ENCODE data around the gene ZNF79.

Gene ZNF79

DNA sequence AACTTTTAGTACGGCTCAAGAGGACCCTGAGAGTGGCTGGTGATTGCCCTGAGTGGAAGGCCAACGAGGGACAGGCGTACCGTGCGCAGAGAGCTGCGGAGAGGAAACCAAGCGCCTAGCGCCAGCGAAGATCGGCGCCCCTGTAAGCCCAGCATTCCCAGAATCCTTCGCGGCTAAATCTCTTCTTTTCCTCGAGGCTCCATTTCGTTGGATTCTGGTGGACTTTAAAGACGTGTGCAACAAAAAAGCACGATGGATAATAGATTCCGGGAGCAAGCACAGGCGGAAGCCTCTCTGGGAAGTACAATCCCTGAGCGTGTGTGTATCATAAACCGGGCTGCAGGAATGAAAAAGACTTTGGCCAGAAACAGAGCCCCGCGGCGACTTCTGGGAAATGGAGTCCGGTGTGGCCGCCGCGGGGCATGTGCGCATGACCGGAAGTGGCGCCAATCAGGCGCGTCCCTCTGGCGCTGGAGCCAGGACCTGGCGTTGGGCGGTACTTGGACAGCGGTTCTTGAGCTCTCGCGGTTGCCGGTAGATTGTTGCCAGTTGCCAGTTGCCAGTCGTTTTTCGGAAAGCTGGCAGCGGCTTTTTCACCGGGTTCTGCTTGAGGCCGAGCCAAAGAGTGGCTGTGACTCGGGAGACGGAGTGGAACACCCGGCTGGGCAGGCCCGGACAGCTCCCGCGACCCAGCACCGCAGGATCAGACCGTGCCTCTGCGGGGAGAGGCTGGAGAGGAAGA, at the start of gene ZNF79:
Gene ZNF79 (plus strand): TSS at position 449 of the 742 bp plus-strand sequence. CDS start 406 bp downstream, outside the sequence.
- DNase-seq (ENCODE audit: low spot score), result peak; percentile 89

DNA sequence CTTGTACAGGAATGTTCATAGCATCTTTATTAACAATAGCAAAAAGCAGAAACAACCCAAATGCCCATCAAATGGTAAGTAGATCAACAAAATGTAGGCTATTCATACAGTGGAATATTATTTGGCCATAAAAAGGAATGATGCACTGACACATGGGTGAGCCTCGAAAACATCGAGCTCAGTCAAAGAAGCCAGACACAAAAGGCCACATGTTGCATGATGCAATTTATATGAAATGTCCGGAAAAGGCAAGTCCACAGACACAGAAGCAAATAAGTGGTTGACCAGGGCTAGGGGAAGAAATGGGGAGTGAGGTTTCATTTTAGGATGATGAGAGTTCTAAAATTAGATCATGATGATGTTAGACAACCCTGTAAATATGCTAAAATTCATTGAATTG, 43.7 kb upstream of the ZNF79 start:
- no peak for DNase-seq (ENCODE audit: low spot score)

DNA sequence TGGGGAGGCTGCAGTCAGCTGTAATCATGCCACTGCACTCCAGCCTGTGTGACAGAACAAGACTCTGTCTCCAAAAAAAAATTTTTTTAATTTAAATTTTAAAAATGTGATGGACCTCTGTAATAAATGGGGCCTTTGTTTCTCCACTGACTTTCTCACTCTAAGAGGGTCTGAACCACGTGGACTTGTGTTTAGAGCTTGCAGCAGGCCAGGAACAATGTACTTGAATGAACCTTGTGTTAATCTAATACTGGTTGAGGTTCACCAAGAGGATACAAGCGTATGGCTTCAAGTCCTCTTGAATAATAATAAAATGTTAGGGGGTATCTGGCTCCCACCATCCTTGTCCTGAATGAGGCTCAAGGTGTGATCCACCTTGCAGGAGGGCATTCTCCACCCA, 41.6 kb upstream of the ZNF79 start:
- DNase-seq (ENCODE audit: low spot score), result no peak

DNA sequence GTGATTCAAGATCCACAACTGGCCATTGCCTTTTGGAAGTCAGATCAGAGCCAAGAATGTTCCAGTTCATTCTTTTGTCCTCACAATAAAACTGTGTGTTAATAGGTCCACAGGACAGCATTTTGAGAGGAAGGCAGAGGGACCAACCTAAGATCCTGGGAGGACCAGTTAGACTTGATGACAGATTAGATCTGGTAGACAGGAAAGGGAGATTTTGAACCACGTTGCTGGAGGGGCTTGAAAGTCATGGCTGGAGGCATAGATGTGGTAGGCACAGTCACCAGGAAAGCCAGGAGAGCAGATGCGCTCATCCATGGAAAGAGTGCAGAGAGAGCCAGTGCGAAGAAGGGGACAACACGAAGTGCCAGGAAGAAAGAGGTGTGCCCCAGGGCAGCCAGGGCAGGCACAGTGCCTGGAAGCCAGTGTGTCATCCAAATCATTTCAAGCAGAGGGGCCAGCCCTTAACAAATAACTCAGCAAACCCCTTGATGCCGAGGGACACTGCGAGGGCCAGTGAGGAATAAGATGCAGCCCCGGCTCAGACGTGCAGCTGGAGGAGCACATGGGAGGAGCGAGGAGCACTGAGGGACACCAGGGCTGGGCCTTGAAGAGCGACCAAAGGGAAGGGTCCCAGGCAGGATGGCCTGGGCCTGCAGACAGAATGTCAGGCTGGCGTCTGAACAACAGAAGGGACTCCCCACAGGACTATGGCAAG, 40.0 kb upstream of the ZNF79 start:
- DNase-seq (ENCODE audit: low spot score), result no peak

DNA sequence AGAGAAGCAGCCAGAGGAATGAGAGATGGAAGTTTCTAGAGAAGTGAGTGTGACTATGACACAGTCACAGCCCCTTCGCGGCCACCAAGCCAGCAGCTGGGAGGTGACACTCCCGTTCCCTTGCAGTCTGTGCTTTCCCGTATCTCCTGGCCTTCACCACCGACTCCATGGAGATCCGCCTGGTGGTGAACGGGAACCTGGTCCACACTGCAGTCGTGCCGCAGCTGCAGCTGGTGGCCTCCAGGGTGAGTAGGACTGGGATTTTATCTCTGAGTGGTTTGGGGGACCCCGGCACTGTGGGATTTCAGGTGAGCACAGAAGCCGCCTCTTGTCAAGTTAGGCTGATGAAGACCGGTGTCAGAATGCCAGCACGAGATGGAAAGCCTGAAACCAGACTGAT, 39.3 kb upstream of the ZNF79 start:
- DNase-seq (ENCODE audit: low spot score), result no peak

DNA sequence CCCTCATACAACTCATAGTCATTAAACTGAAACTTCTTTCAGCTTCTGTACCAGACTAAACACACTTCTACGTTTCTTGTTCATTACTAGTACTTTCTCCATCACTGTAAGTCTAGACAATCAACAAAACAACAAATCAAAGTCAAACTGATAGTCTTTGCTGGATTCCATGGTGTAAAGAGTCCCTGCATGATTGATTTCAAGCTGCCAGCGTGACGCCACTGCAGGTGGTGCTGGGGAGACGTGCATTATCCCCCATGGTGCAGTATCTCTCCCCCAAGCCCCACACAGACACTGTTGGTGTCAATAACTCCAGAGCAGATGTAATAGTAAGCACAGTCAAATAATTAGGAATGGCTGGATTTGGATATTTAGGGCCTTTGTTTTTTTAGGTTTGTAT, 37.9 kb upstream of the ZNF79 start:
- DNase-seq (ENCODE audit: low spot score), result no peak

DNA sequence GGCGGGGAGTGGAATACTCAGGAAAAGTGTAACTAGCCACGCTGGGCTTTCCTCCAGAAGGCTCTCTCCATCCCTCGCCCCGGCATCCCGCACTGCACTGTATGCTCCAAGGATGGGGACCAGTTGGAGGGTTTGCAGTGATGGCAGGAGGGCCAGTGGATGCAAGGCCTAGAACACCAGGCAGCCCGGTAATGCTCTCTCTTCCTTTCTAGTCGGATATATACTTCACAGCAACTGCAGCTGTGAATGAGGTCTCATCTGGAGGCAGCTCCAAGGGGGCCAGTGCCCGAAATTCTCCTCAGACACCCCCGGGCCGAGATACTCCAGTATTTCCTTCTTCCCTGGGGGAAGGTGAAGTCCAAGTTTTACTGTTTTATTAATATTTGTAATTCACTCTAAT, 37.2 kb upstream of the ZNF79 start:
- no peak for DNase-seq (ENCODE audit: low spot score)

DNA sequence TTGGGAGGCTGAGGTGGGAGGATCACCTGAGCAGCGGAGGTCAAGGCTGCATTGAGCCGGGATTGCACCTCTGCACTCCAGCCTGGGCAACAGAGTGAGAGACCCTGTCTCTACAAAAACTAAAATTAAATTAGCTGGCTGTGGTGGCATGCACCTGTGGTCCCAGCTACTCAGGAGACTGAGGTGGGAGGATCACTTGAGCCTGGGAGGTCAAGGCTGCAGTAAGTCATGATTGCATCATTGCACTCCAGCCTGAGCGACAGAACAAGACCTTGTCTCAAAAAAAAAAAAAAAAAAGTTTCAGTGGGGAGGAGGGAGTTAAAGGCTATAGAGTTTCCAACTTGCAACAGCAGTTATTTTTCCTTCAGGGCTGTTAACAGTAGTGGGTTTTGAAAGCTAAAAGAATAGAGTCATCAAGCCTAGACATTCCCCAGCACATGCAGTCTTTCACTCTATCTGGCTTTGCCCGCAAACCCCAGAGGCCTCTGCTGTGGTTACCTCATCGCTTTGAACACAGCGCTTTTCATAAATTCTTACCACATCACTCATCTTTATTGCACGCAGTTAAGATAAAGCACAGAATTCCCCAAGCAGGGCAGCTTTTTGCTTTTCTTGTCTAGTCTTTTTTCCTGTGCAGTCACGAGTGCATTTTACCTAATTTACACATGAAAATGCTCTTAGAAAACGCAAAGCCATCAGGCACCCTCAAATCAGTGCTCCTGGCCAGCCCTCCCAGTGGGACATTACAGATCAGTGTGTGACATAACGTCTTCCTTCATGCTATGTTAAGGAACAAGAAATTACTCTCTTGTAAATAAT, 35.9 kb upstream of the ZNF79 start:
- peak; percentile 73 for DNase-seq (ENCODE audit: low spot score)

DNA sequence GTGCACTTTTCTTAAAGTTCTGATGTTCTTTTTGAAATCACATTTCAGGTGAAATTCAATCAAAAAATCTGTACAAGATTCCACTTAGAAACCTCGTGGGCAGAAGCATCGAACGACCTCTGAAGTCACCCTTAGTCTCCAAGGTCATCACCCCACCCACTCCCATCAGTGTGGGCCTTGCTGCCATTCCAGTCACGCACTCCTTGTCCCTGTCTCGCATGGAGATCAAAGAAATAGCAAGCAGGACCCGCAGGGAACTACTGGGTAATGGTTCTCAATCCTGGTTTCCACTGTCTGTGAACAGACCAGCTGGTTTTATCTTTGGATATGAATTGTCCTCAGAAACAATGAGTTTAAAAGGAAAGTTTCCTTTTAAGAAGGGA, 35.3 kb upstream of the ZNF79 start:
- no peak for DNase-seq (ENCODE audit: low spot score)

DNA sequence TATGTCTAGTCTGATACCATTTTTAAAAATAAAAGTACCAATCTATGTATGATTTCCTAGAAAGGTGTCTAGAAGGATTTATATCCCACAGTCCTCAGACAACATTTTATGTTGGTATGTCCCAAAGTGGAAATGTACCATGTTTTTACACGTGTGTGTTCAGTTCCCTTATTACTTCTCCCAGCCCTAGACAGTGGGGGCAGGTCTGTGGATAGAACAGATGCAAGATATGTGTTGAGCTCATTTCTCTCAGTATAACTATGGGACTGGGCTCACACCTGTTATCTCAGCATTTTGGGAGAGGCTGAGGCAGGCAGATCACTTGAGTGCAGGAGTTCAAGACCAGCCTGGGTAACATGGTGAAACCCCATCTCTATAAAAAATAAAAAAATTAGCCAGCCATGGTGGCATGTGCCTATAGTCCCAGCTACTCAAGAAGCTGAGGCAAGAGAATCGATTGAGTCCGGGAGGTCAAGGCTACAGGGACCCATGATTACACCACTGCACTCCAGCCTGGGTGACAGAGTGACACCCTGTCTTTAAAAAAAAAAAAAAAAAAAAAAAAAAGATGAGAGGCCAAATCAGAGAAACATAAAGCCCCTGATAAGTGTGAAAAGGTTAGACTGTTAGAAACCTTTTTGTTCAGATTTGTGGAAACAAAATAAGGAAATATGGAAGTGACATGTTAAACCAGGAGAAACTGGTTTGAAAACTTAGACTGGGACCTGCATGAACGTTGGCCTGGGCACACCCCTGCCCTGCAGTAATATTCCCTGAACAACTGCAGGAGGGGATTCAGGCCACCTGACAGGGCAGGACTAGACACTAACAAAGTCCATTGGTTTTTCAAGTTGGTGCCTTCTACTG, 34.6 kb upstream of the ZNF79 start:
- DNase-seq (ENCODE audit: low spot score), result no peak

DNA sequence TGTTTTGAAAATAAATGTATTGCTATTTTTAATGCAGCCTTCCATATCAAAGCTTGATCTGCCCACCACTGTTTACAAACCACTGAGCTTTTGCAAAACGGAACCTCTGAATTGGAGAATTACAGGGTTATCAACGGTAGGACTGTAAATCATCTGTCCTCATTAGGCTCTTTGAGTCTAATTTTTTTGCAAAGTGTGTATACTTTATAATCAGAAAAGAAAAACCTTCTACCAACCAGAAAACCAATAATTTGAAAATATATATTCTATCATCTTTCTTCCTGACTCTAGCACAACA, 34.0 kb upstream of the ZNF79 start:
- DNase-seq (ENCODE audit: low spot score), result no peak

DNA sequence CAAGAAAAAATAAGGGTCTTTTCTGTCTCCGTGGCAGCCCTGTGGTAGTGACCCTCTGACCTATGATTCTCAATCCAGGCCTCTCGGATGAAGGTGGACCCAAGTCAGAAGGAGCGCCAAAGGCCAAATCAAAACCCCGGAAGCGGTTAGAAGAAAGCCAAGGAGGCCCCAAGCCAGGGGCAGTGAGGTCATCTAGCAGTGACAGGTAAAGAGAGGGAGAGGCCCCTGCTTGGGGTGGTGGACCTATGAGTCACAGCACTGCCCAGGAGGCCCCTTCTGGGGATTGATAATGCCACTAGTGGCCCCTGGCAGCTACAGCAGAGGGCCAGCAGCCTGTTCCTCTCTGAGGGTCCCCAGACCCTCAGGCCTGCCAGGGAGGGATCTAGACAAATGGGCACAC, 33.6 kb upstream of the ZNF79 start:
- peak; percentile 70 for DNase-seq (ENCODE audit: low spot score)

DNA sequence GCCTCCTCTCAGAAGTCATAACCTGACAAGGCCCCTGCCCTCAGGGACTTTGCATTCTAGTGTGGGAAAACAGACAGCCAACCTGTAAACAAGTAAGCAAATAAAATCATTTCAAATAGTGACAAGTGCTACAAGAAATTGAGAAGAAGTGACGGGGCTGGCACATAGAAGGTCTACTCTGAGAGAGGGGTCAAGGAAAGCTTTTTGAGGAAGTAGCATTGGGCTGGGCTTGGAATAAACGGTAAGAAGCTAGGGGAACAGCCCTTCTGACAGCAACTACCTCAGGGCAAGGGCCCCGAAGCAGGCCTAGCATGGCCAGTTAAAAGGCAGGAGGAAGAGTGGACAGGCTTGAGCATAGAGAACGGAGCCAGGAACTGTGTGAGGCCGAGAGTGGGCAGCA, 32.0 kb upstream of the ZNF79 start:
- no peak for DNase-seq (ENCODE audit: low spot score)

DNA sequence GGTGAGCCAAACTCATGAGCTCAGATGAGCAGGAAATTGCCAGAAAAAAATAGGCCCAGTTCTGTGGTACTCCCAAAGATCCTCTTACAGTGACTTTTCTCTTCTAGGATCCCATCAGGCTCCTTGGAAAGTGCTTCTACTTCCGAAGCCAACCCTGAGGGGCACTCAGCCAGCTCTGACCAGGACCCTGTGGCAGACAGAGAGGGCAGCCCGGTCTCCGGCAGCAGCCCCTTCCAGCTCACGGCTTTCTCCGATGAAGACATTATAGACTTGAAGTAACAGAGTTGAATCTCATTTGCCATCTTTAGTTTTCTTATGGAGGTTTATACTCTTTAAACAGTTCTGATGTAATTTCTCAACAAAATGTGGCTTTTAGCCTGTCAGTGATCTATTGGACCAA, 31.2 kb upstream of the ZNF79 start:
- no peak for DNase-seq (ENCODE audit: low spot score)

DNA sequence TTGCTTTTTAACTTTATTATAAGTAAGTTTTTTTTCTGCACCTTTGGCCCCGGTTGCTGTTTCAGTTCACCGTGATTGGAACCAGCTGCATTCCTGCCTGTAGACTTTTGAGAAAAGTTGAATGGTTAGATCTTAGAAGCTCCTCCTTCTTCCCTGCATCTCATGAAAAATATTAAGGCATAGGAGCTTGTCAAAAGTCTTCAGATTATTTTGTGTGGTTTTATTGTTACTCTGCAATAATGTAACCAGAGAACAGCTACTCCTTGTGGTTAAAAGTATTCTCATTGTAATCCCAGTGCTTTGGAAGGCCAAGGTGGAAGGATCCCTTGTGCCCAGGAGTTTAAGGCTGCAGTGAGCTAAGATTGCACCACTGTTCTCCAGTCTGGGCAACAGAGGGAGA, 30.5 kb upstream of the ZNF79 start:
- DNase-seq (ENCODE audit: low spot score), result no peak

DNA sequence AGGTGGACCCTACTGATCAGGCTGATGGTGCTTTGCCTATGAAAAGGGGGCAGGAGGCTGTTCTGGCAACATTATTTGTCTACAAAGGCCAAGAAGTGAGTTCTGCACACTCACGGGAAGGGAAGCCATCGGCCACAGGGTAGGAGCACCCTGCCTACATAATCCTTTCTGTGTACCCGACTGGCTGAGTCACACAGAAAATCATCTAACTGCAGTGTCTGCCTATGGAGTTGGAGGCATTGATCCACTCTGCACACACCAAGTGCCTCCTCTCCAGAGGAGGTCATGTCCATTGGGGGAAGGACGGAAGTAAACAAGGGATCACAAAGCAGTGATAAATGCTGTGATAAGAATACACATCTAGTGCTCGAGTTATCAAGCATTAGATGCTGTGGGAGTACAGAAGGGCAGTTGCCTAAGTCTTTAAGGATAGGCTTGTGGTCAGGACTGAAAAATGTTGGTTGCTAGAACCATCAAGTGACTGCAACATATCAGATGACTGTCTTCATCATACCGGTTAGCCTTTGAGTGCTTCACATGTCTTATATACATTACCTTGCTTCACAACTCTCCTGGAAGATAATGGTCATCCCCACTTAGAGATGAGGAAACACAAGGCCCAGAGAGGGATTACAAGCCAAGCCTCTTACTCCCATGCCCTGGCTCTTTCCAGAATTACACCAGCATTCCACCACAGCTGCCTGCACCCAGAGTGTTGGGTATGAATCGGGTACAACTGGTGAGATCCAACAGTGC, 28.5 kb upstream of the ZNF79 start:
- peak; percentile 42 for DNase-seq (ENCODE audit: low spot score)

DNA sequence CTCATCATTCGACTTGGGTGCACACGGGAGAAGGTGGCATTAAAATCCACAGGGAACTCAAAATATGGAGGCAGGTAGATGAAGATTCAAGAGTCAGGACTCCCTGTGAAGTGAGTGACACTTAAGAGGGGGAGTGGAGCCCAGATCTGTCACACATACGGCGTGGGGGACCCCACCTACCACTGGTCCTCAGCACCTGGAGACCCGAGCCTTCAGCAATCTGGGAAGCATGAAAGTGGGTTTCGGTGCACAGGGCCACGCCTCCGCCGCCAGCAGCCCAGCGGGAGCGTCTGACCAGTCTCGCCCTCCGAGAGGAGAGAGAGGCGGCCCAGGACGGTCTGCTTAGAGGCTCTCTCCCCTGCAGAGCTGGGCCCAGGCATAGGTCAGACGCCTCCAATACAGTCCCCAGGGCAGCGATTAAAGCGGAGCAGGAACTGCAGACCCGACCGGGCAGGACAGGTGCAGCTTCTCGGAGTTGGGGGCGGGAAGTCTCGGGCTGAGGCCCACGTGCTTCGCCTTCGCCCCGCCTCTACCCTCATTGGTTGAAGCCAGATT, 27.9 kb upstream of the ZNF79 start:
- DNase-seq (ENCODE audit: low spot score), result no peak

DNA sequence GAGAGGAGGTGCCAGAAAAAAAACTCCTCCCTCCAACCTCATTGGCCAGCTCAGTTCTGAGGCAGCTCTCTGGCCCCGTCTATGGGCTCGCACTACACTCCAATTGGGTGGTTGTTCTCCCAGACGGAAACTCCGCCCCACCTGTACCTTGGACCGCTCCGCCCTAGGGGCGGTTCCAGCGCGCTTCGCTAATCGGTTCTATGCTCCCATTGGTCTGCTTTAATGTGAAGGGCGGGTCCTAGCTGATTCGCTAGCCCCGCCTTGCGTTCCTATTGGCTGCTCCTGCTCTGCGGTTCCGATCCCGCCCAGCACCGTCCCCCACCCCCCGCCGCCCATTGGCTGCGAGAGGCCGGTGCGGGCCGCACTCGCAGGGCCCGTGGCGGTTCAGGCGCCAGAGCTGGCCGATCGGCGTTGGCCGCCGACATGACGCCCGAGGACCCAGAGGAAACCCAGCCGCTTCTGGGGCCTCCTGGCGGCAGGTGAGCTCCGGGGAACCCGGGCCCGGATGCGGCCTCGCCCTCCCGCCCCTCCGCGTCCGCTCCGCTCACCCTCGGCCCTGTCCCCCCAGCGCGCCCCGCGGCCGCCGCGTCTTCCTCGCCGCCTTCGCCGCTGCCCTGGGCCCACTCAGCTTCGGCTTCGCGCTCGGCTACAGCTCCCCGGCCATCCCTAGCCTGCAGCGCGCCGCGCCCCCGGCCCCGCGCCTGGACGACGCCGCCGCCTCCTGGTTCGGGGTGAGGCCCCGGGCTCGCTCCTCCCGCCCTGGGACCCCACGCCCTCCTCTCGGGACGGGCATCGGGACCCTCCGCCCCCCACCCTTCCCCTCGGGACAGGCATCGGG, 27.2 kb upstream of the ZNF79 start, which contains the start of gene SLC2A8:
Gene SLC2A8 (plus strand): TSS at position 362 of the 838 bp plus-strand sequence. CDS start 62 bp downstream, at position 424.
- peak; percentile 89 for DNase-seq (ENCODE audit: low spot score)

DNA sequence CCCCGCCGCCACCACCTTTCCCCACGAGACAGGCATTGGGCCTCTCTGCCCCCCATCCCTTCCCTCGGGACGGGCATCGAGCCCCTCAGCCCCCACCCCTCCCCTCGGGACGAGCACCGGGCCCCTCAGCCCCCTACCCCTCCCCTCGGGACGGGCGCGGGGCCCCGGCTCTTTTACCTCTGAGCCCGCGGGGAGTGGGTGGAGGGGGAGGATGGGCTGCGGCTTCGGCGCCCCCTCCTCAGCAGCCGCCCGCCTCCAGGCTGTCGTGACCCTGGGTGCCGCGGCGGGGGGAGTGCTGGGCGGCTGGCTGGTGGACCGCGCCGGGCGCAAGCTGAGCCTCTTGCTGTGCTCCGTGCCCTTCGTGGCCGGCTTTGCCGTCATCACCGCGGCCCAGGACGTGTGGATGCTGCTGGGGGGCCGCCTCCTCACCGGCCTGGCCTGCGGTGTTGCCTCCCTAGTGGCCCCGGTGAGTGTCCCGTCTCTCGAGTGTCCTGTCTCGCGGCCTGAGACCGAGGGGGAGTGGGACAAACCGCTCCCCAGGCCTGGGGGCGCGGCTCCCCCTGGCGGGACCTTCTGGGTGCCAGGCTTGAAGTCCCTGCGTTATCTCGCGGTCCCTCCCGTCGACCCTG, 26.4 kb upstream of the ZNF79 start:
- peak; percentile 70 for DNase-seq (ENCODE audit: low spot score)

DNA sequence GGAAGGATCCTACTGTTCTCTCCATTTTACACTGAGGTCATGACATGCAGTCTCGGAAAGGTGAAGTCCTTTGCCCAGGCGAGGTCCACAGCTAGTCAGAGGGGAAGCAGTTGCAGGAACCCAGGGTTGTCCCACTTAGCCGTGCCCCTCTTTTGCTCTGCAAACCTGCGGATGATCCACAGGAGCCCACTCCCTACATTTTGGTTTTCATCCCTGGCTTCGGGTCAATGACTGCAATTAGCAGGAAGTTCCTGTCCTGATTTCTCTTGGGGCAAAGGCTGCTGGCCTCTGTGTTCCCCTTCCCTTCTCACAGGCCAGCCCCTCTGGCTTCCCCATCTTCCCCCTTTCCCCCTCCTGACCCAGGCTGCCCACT, 25.9 kb upstream of the ZNF79 start:
- no peak for DNase-seq (ENCODE audit: low spot score)
